ENCODE results near the gene NEK5.

- TF ChIP-seq EZH2 (IDR thresholded peaks at IDR 0.05) (no peak), POLR2AphosphoS5 (IDR thresholded peaks at IDR 0.05; ENCODE audit: borderline replicate concordance, low read depth, low read length) (no peak), FOXP2 (optimal IDR thresholded peaks at IDR 0.05; ENCODE audit: control extremely low read depth, extremely low read length, insufficient read depth) (no peak)
Observed at GRCh38 chr13:52127378-52127777, 1.5 kb downstream of the NEK5 start.
